Measurements from ENCODE around the gene GPR21. TPM values are rescaled to one million over a fixed set of nuclear protein-coding genes. Genes with fewer than 3 reads are reported as not detected.

GPR21 gene
- total and polyA plus RNA-seq, 2 donors (not counting 3 experiments of a cell fraction or from before 2014, with no cell fraction given): 0.36 to 2.7 TPM

DNA sequence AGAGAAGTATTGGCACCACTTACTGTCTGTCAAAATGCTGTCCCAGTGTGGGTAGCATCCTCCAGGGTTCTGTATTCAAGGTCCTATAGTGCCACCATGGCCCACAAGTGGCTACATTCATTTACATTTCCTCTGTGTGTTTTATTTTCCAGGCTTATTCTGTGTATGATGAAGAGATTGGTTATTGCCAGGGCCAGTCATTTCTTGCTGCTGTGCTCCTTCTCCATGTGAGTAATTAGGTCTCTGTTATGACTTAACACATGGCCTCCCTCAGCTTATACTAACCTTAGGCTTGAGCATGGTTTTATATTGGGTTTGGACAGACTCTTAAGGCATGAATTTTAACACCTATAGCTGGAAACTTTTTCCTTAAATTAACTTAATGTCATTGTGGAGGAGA, 36.7 kb downstream of the GPR21 start:
- no peak overlapping the region for H3K27ac ChIP-seq (ENCODE audit: insufficient read depth, low read depth, low read length)
- no peak overlapping the region for H3K4me2 ChIP-seq (ENCODE audit: insufficient read depth, low read length)
- H3K9me3 ChIP-seq (replicated peaks; ENCODE audit: control insufficient read depth, insufficient read depth, low read length): no peaks in the 10 kb centered on the region
- ChIA-PET CTCF (no interaction called here), POLR2A (no interaction called here)
- H3K4me1 ChIP-seq (ENCODE audit: control insufficient read depth, extremely low read depth, insufficient read depth, low read length): peaks cover 9% of the 10 kb centered on the region
- H3K9me1 ChIP-seq (replicated peaks; ENCODE audit: control insufficient read depth, extremely low read depth, insufficient read depth, low read length): no peaks in the 10 kb centered on the region
- no TSS peak for BruUV-seq (replicated peaks)
- FAIRE-seq (no peak), DNase-seq (ENCODE audit: low read depth, low spot score) (no peak)
- H3K36me3 ChIP-seq (ENCODE audit: control insufficient read depth in 2 of 2, extremely low read depth in 1 of 2, insufficient read depth in 2 of 2, low read length in 2 of 2): peaks cover 6% of the 10 kb centered on the region in 2 experiments
- no peak for TF ChIP-seq POLR2AphosphoS5 (IDR thresholded peaks at IDR 0.05; ENCODE audit: insufficient read depth, low read depth, low read length)
- no peak for TF ChIP-seq POLR2A (IDR thresholded peaks at IDR 0.05; ENCODE audit: low read depth, low read length)
- TF ChIP-seq JUN (IDR thresholded peaks at IDR 0.05; ENCODE audit: borderline replicate concordance, insufficient read depth, insufficient read length, low read depth): no peak
- TF ChIP-seq MYC (IDR thresholded peaks at IDR 0.05; ENCODE audit: low read depth, low read length): no peak
- TF ChIP-seq, protein P1, sequence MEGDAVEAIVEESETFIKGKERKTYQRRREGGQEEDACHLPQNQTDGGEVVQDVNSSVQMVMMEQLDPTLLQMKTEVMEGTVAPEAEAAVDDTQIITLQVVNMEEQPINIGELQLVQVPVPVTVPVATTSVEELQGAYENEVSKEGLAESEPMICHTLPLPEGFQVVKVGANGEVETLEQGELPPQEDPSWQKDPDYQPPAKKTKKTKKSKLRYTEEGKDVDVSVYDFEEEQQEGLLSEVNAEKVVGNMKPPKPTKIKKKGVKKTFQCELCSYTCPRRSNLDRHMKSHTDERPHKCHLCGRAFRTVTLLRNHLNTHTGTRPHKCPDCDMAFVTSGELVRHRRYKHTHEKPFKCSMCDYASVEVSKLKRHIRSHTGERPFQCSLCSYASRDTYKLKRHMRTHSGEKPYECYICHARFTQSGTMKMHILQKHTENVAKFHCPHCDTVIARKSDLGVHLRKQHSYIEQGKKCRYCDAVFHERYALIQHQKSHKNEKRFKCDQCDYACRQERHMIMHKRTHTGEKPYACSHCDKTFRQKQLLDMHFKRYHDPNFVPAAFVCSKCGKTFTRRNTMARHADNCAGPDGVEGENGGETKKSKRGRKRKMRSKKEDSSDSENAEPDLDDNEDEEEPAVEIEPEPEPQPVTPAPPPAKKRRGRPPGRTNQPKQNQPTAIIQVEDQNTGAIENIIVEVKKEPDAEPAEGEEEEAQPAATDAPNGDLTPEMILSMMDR (IDR thresholded peaks at IDR 0.05; ENCODE audit: extremely low read depth in 1 of 2, insufficient read depth in 1 of 2, low read depth in 1 of 2, low read length in 2 of 2): no peak
- TF ChIP-seq FOS (IDR thresholded peaks at IDR 0.05; ENCODE audit: borderline replicate concordance, insufficient read depth, low read length): no peak
- no peak for TF ChIP-seq GATA2 (IDR thresholded peaks at IDR 0.05; ENCODE audit: insufficient read depth, insufficient read length, low read depth, low read length)
- TF ChIP-seq, protein P2, sequence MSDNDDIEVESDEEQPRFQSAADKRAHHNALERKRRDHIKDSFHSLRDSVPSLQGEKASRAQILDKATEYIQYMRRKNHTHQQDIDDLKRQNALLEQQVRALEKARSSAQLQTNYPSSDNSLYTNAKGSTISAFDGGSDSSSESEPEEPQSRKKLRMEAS (IDR thresholded peaks at IDR 0.05; ENCODE audit: insufficient read depth, insufficient read length): no peak
- no peak for TF ChIP-seq EZH2 (IDR thresholded peaks at IDR 0.05; ENCODE audit: borderline replicate concordance, low read depth, low read length, severe bottlenecking)
- H2AFZ ChIP-seq (ENCODE audit: low read depth, low read length): no peak overlapping the region
- H3K79me2 ChIP-seq (ENCODE audit: control insufficient read depth, insufficient read depth, low read length): no peaks in the 10 kb centered on the region
- no peaks in the 10 kb centered on the region for H4K20me1 ChIP-seq (replicated peaks; ENCODE audit: control insufficient read depth, extremely low read depth, insufficient read depth, low read length)
- H3K9ac ChIP-seq (replicated peaks; ENCODE audit: extremely low read depth, insufficient read depth, low read length): no peak overlapping the region
- intact Hi-C loops (cut with micrococcal nuclease) (no loop called here), dilution Hi-C loops (cut with MboI; ENCODE audit: extremely low pct_ligation_motif_present, low sequenced_read_pairs) (no loop called here)
- H3K27me3 ChIP-seq (ENCODE audit: control insufficient read depth in 2 of 2, insufficient read depth in 2 of 2, low read length in 2 of 2): no peaks in the 10 kb centered on the region
- H3K4me3 ChIP-seq (replicated peaks in 1 of 3; ENCODE audit: insufficient read depth in 1 of 3, low read depth in 1 of 3, low read length in 3 of 3): no peak overlapping the region

Measured in endothelial cell of umbilical vein (primary cell).